HEK293T (cell line): Measurements from ENCODE around the gene PUS7L.

Source experiments
- CTCF ChIA-PET: fragments of 350-600 bp; formaldehyde crosslinking; extraction: SDS; loops from one replicate; lab custom pipeline; 2021; ENCODE audit warnings: antibody characterized with exemption, inconsistent platforms; lab: Yijun Ruan, JAX
- POLR2A ChIA-PET: fragments of 350-600 bp; formaldehyde crosslinking; extraction: SDS; loops from one replicate; lab custom pipeline; 2020; ENCODE audit warnings: antibody characterized with exemption, inconsistent platforms; lab: Yijun Ruan, JAX
- DNase-seq: peaks from one replicate; pipeline ENCODE4 v3.0.0; 2012; ENCODE audit warnings: mixed read lengths; ENCODE audit errors: extremely low spot score
- ARNT ChIP-seq: fragments of 450-650 bp; IDR thresholded peaks from 2 replicates; pipeline ENCODE4 v1.6.1; 2017; ENCODE audit warnings: mild to moderate bottlenecking
- BHLHE40 ChIP-seq: fragments of 450-650 bp; IDR thresholded peaks from 2 replicates; pipeline ENCODE4 v1.6.1; 2016; ENCODE audit warnings: mild to moderate bottlenecking, moderate library complexity, borderline replicate concordance
- CTBP1 ChIP-seq: fragments of 450-650 bp; IDR thresholded peaks from 2 replicates; pipeline ENCODE4 v1.6.1; 2016; ENCODE audit warnings: borderline replicate concordance
- ELF4 ChIP-seq: fragments of 450-650 bp; IDR thresholded peaks from 2 replicates; pipeline ENCODE4 v1.6.1; 2017; ENCODE audit warnings: antibody characterized with exemption
- FOXA1 ChIP-seq: fragments of 450-650 bp; IDR thresholded peaks from 2 replicates; pipeline ENCODE4 v1.6.1; 2016; ENCODE audit warnings: mild to moderate bottlenecking
- FOXK2 ChIP-seq: fragments of 450-650 bp; IDR thresholded peaks from 2 replicates; pipeline ENCODE4 v1.6.1; 2016; ENCODE audit warnings: mild to moderate bottlenecking
- FOXM1 ChIP-seq: fragments of 450-650 bp; IDR thresholded peaks from 2 replicates; pipeline ENCODE4 v1.6.1; 2017; ENCODE audit warnings: mild to moderate bottlenecking, borderline replicate concordance
- HDGF ChIP-seq: fragments of 450-650 bp; IDR thresholded peaks from 2 replicates; pipeline ENCODE4 v1.6.1; 2017; ENCODE audit warnings: antibody characterized with exemption, borderline replicate concordance
- L3MBTL2 ChIP-seq: fragments of 450-650 bp; conservative IDR thresholded peaks from 2 replicates; pipeline ENCODE4 v1.6.1; 2016; ENCODE audit warnings: mild to moderate bottlenecking
- LEF1 ChIP-seq: fragments of 450-650 bp; IDR thresholded peaks from 2 replicates; pipeline ENCODE4 v1.6.1; 2017; ENCODE audit warnings: mild to moderate bottlenecking, borderline replicate concordance
- NFRKB ChIP-seq: fragments of 450-650 bp; IDR thresholded peaks from 2 replicates; pipeline ENCODE4 v1.6.1; 2016; ENCODE audit warnings: mild to moderate bottlenecking, moderate library complexity
- PKNOX1 ChIP-seq: fragments of 450-650 bp; IDR thresholded peaks from 2 replicates; pipeline ENCODE4 v1.6.1; 2016
- SP1 ChIP-seq: fragments of 450-650 bp; IDR thresholded peaks from 2 replicates; pipeline ENCODE4 v1.6.1; 2017
- SUZ12 ChIP-seq: fragments of 450-650 bp; IDR thresholded peaks from 2 replicates; pipeline ENCODE4 v1.6.1; 2016; ENCODE audit warnings: mild to moderate bottlenecking
- TARDBP ChIP-seq: fragments of 450-650 bp; IDR thresholded peaks from 2 replicates; pipeline ENCODE4 v1.6.1; 2016
- ZNF384 ChIP-seq: fragments of 450-650 bp; IDR thresholded peaks from 2 replicates; pipeline ENCODE4 v1.6.1; 2016

PUS7L gene

GRCh38 chr12:43758728-43759563, at the start of gene PUS7L, which contains the start of gene IRAK4:
Gene PUS7L (minus strand): TSS chr12:43758790. CDS start chr12:43755245, 3,545 bp downstream.
Gene IRAK4 (plus strand): TSS chr12:43758951. CDS start chr12:43768112, 9,161 bp downstream.
- no peak for TF ChIP-seq ZNF384
- TF ChIP-seq FOXA1: no peak
- TF ChIP-seq HDGF: no peak
- TF ChIP-seq SP1: no peak
- peak; percentile 60 for TF ChIP-seq ELF4
- 0 out of 2 replicates have a peak, but pooled peaks have one; percentile 48 for TF ChIP-seq TARDBP
- no peak for TF ChIP-seq FOXM1
- TF ChIP-seq L3MBTL2: 0 out of 2 replicates have a peak, but pooled peaks have one; percentile 34
- TF ChIP-seq SUZ12: no peak
- no peak for TF ChIP-seq BHLHE40
- ChIA-PET CTCF (interaction anchor here (0.6 to 1.1 kb wide), 4 partner anchors 12 to 124 kb away, joined by 3 to 4 read pairs (median 4); no protein-coding TSS in a partner anchor), POLR2A (interaction anchor here (0.9 to 1.5 kb wide), 2 partner anchors 77 to 123 kb away, joined by 3 to 5 read pairs; partner anchors contain the start of gene TMEM117)

GRCh38 chr12:43807386-43807785, 48.8 kb upstream of the PUS7L start:
- no peak for DNase-seq
- POLR2A ChIA-PET: interaction anchor here (1.1 to 3.4 kb wide), 4 partner anchors 9 to 26 kb away, joined by 3 to 23 read pairs (median 9); no protein-coding TSS in a partner anchor
- CTCF ChIA-PET: no interaction called here
- TF ChIP-seq FOXA1 (no peak), BHLHE40 (no peak), LEF1 (no peak), SP1 (no peak), FOXK2 (no peak), NFRKB (no peak), TARDBP (no peak)

More at GRCh38 chr12:43758728-43759563, at the start of gene PUS7L, which contains the start of gene IRAK4:
- DNase-seq: peak; percentile 96

- no peak for DNase-seq
- ChIA-PET POLR2A (interaction anchor here (1.0 to 3.4 kb wide), 10 partner anchors 8 to 75 kb away, joined by 3 to 31 read pairs (median 8); partner anchors contain the start of gene TMEM117), CTCF (no interaction called here)
- TF ChIP-seq ARNT: no peak
- no peak for TF ChIP-seq FOXK2
Measured at GRCh38 chr12:43806737-43807072, 48.1 kb upstream of the PUS7L start.

- CTCF ChIA-PET: no interaction called here
Measured at GRCh38 chr12:43805860-43806736, 47.5 kb upstream of the PUS7L start, which contains the start of gene TWF1. Gene TWF1 (minus strand): TSS chr12:43806317. CDS start chr12:43806245, 72 bp downstream.

GRCh38 chr12:43805149-43805859, 46.7 kb upstream of the PUS7L start:
- ChIA-PET CTCF (no interaction called here), POLR2A (interaction anchor here (0.6 to 3.4 kb wide), 13 partner anchors 11 to 77 kb away, joined by 3 to 31 read pairs (median 6); partner anchors contain the start of gene TMEM117)
- TF ChIP-seq TARDBP: no peak
- TF ChIP-seq PKNOX1: no peak
- no peak for TF ChIP-seq L3MBTL2
- TF ChIP-seq SUZ12: no peak
- no peak for TF ChIP-seq LEF1
- TF ChIP-seq CTBP1: no peak
- TF ChIP-seq FOXM1: no peak
- no peak for TF ChIP-seq FOXK2
- TF ChIP-seq SP1: no peak
- TF ChIP-seq FOXA1: no peak
- no peak for TF ChIP-seq HDGF
- TF ChIP-seq BHLHE40: no peak
- no peak for TF ChIP-seq ELF4
- TF ChIP-seq ZNF384: no peak
- TF ChIP-seq ARNT: no peak
- no peak for TF ChIP-seq NFRKB
- no peak for DNase-seq

More at GRCh38 chr12:43805860-43806736, 47.5 kb upstream of the PUS7L start, which contains the start of gene TWF1:
- peak; percentile 89 for DNase-seq
- TF ChIP-seq HDGF: no peak
- no peak for TF ChIP-seq PKNOX1
- no peak for TF ChIP-seq CTBP1
- peak; percentile 21; the same call in 1 of the 2 replicates for TF ChIP-seq FOXM1
- TF ChIP-seq LEF1: peak; percentile 73; the same call in 1 of the 2 replicates
- POLR2A ChIA-PET: interaction anchor here (0.6 to 3.4 kb wide), 14 partner anchors 8 to 76 kb away, joined by 3 to 31 read pairs (median 6); partner anchors contain the start of gene TMEM117
